Adrenal gland (tissue), 12 donors: ENCODE measurements around the gene PLA2R1. TPM values are rescaled to one million over a fixed set of nuclear protein-coding genes. Genes with fewer than 3 reads are reported as not detected.

ENCODE experiments used
- DNase-seq, 7 donors: peaks; one replicate each; pipeline ENCODE4 v3.0.0-alpha.2; 2019 to 2020
- H3K27ac ChIP-seq, 5 donors: fragments of 200-600 bp; sonication (generic) in 4 of 5; 1 replicate in 3 of 5; 2 replicates in 2 of 5; pipeline versions ENCODE4 v1.5.1 to v1.8.0; 2016 to 2020; ENCODE audit warnings: mild to moderate bottlenecking in 1 of 5
- H3K27me3 ChIP-seq: fragments of 200-600 bp; 2 replicates; pipeline ENCODE4 v1.8.0; 2021
- H3K36me3 ChIP-seq, 2 donors: fragments of 200-600 bp; replicated peaks in 1 of 2; 1 replicate in 1 of 2; 2 replicates in 1 of 2; pipeline versions ENCODE4 v1.5.1 to v1.8.0; 2018 to 2022
- H3K4me1 ChIP-seq, 2 donors: fragments of 200-600 bp; replicated peaks in 1 of 2; 1 replicate in 1 of 2; 2 replicates in 1 of 2; pipeline versions ENCODE4 v1.5.1 to v1.8.0; 2018 to 2021
- H3K4me3 ChIP-seq, 4 donors: fragments of 200-600 bp; sonication (generic) in 3 of 4; one replicate each; pipeline ENCODE4 v1.5.1; 2016 to 2018
- H3K9me3 ChIP-seq, 3 donors: fragments of 200-600 bp; sonication (generic) in 1 of 3; replicated peaks in 1 of 3; 1 replicate in 2 of 3; 2 replicates in 1 of 3; pipeline versions ENCODE4 v1.5.1 to v1.8.0; 2016 to 2021
- POLR2A ChIP-seq, 2 donors: fragments of 450-650 bp; IDR thresholded peaks; one replicate each; pipeline ENCODE4 v1.6.1; 2017; ENCODE audit warnings: antibody characterized with exemption in 2 of 2, mild to moderate bottlenecking in 2 of 2, moderate library complexity in 1 of 2
- WGBS, 4 donors: extraction: QIAGEN DNeasy Blood & Tissue Kit in 2 of 4; methylation state at CpG; one replicate each; pipeline versions ENCODE4 v1.1.5 to v1.1.7; 2013 to 2017; 5-methylcytosine and 5-hydroxymethylcytosine counted together
- intact Hi-C, 2 donors: fragments of 100-400 bp; cut with DNase I; formaldehyde crosslinking; loops; one replicate each; pipeline versions ENCODE4 v1.14.1 to v1.15.0; 2022 to 2023
- polyA plus RNA-seq, 3 donors: library from polyadenylated mRNA; stranded (reverse); fragments of 200-250 nt in 2 of 3; fragments of 350-450 nt in 1 of 3; fragmentation: Illumina TruSeq in 1 of 3; extraction: RNeasy Lipid Tissue Mini Kit (QIAGEN cat#74804) in 1 of 3; gene quantifications; one replicate each; pipeline ENCODE4 v1.2.3, GENCODE V29; 2013 to 2014
- total RNA-seq, 9 donors: library from RNA; depleted of rRNA in 4 of 9; stranded (reverse); fragments of >200 nt in 4 of 9; fragments of 120-200 nt in 1 of 9; fragmentation: NEBNext Ultra II Directional in 1 of 9; extraction: Animal tissue kit (Norgen Biotek cat#: 25700) in 1 of 9; gene quantifications; one replicate each; pipeline versions ENCODE4 v1.1.0 to v1.2.4, GENCODE V29; 2013 to 2023
- TF ChIP-seq, protein P1 (sequence below), 6 experiments: fragments of 450-650 bp in 4 of 6; fragments of 200-600 bp in 2 of 6; sonication (generic) in 1 of 6; IDR thresholded peaks; 1 replicate in 5 of 6; 2 replicates in 1 of 6; pipeline versions ENCODE4 v1.5.1 to v1.8.0; 2016 to 2021; ENCODE audit warnings: antibody characterized with exemption in 6 of 6, mild to moderate bottlenecking in 2 of 6, moderate library complexity in 1 of 6
- donor health status: healthy with polysubstance abuse.
- donor health status: Bipolar disorder and iron deficiency.
- donor health status: DM: yes; HTN: yes; CAD: no.
- donor health status: DM: no; HTN: no; CAD: no.
- donor health status: DM: no; HTN: no; CAD: no.
- donor health status: DM: yes; HTN: yes; CAD: no.

Gene PLA2R1
- total and polyA plus RNA-seq, 12 donors: 2.9 to 11.6 (median 7.1) TPM

DNA sequence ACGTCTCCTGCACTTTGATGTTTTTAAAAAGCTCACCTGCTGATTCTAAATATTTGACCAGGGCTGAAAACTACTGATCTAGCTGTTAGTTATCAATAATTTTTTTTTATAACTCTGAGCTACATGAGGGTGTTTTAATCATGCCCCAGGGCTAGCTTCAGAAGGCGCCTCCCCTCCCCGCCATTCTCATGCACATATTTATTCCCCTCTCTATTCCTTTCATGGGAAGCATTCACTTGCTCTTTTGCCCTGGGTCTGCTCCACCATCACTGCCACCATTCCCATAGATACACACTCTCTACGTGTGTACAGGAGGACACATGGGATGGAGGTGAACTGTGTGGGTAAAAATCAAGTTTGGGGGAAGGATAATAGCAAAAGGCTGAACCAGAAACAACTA, 101.0 kb downstream of the PLA2R1 start:
- WGBS, 4 donors: 69 to 93% (median 83%) methylated on average over 4 of the region's 4 CpGs
- DNase-seq: no peak
- no peak for TF ChIP-seq POLR2A (IDR thresholded peaks at IDR 0.05)
- TF ChIP-seq, protein P1, sequence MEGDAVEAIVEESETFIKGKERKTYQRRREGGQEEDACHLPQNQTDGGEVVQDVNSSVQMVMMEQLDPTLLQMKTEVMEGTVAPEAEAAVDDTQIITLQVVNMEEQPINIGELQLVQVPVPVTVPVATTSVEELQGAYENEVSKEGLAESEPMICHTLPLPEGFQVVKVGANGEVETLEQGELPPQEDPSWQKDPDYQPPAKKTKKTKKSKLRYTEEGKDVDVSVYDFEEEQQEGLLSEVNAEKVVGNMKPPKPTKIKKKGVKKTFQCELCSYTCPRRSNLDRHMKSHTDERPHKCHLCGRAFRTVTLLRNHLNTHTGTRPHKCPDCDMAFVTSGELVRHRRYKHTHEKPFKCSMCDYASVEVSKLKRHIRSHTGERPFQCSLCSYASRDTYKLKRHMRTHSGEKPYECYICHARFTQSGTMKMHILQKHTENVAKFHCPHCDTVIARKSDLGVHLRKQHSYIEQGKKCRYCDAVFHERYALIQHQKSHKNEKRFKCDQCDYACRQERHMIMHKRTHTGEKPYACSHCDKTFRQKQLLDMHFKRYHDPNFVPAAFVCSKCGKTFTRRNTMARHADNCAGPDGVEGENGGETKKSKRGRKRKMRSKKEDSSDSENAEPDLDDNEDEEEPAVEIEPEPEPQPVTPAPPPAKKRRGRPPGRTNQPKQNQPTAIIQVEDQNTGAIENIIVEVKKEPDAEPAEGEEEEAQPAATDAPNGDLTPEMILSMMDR (IDR thresholded peaks at IDR 0.05): no peak
- H3K4me3 ChIP-seq: no peak overlapping the region
- H3K27me3 ChIP-seq: no peaks in the 10 kb centered on the region
- H3K36me3 ChIP-seq: no peaks in the 10 kb centered on the region
- intact Hi-C loops: no loop called here
- H3K9me3 ChIP-seq: no peaks in the 10 kb centered on the region
- H3K4me1 ChIP-seq: no peaks in the 10 kb centered on the region
- no peak overlapping the region for H3K27ac ChIP-seq

DNA sequence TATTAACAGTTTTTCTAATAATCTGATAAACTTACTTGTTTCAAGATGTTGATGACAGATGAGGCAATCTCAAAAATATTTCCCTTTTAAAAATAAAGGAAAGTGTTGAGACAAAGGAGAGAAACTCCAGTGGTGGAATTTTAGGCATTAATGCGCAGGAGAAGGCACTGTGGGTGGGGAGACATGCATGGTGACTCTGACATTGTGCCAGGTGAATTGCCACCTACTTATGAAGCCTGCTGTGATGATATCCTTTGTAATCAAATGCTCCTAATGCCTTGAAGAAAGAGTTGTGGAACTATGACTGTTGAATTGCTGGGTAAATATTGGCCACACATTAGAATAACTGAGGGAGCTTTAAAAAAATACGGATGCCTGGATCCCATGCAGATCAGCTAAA, 101.4 kb downstream of the PLA2R1 start:
- Histone ChIP-seq H3K4me1 (no peaks in the 10 kb centered on the region), H3K27me3 (no peaks in the 10 kb centered on the region), H3K36me3 (no peaks in the 10 kb centered on the region), H3K9me3 (no peaks in the 10 kb centered on the region), H3K4me3 (no peak overlapping the region), H3K27ac (no peak overlapping the region)
- TF ChIP-seq, protein P1 (IDR thresholded peaks at IDR 0.05): no peak
- no peak for TF ChIP-seq POLR2A (IDR thresholded peaks at IDR 0.05)
- DNase-seq: no peak
- intact Hi-C loops: no loop called here
- WGBS, 4 donors: 78 to 89% (median 80%) methylated on average over 2 of the region's 2 CpGs

DNA sequence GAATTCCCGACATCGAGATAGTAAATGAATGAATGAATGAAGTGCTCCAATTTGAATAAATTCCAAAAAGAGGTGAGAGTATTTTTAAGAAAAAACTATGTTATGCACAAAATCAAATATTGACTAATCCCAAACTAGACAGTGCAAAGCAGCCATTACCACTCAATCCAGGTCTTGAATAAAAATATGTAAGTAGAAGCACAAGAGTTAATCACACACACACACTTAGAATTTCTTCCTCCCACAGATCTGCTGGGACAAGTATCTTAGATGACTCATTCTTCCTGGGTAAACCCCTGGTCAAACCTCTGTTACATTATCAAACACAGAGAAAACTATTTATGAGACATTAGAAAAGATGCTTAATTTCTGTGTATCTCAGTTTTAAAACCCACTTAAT, 102.0 kb downstream of the PLA2R1 start:
- Histone ChIP-seq H3K4me3 (no peak overlapping the region), H3K4me1 (no peaks in the 10 kb centered on the region), H3K27me3 (no peaks in the 10 kb centered on the region), H3K36me3 (no peaks in the 10 kb centered on the region), H3K27ac (no peak overlapping the region), H3K9me3 (no peaks in the 10 kb centered on the region)
- TF ChIP-seq POLR2A (IDR thresholded peaks at IDR 0.05): no peak
- TF ChIP-seq, protein P1 (IDR thresholded peaks at IDR 0.05): no peak
- intact Hi-C loops: no loop called here
- no peak for DNase-seq
- 83 to 94% (median 87%) methylated on average over 2 of the region's 2 CpGs for WGBS, 4 donors

DNA sequence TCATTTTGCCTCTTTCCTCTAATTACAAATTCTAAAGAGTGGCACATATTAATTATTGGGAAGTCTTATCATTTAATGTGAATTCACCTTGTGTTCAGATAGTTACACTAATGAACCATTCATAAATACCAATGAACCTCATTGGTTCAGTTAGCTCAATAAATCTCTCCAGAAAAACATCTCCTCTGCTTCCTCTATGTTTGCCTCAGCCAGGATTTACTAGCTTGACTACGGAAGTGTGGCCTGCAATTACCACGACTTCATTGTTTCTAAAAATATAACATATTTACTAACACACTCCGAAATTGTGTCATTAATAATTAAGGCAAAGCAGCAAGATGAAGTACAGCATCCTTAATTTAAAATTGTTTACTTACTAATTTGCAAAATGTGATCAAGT, 103.3 kb downstream of the PLA2R1 start:
- no peak overlapping the region for H3K27ac ChIP-seq

More for the DNA sequence above, 103.3 kb downstream of the PLA2R1 start:
- Histone ChIP-seq H3K27me3 (no peaks in the 10 kb centered on the region), H3K4me3 (no peak overlapping the region), H3K4me1 (no peaks in the 10 kb centered on the region), H3K36me3 (no peaks in the 10 kb centered on the region), H3K9me3 (no peaks in the 10 kb centered on the region)
- TF ChIP-seq, protein P1 (IDR thresholded peaks at IDR 0.05): no peak
- no peak for TF ChIP-seq POLR2A (IDR thresholded peaks at IDR 0.05)
- WGBS, 4 donors: 26 to 55% (median 43%) methylated on average over 3 of the region's 3 CpGs
- DNase-seq: no peak
- intact Hi-C loops: no loop called here
